ENCODE data around the gene SLMAP.
A peak's percentile ranks its signal among the peaks of the same experiment; 100 is the strongest.

SLMAP gene

DNA sequence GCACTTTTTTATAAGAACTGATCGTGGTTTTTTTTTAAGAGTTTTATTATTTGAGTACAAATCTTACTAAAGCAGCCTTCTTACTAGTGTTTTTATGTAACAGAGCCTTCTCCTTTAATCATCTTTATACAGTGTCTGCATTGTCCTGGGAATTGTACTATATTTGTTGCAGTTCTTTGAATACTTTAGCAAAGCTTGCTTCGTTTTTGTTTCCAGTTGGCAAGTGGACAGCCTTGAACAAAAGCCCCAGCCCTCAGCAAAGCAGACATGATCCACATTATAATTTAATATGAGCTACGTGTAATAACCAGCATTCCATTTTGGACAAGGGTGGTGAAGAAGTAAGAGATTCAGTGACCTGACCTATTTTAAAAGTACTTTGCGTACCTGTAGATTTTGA, 139.9 kb downstream of the SLMAP start:
- no peaks in the 10 kb centered on the region for H3K27me3 ChIP-seq (replicated peaks; ENCODE audit: control insufficient read depth, insufficient read depth, low read length, poor library complexity, severe bottlenecking)
- DNase-seq = no peak
- peaks cover 4% of the 10 kb centered on the region for H3K36me3 ChIP-seq (ENCODE audit: control insufficient read depth, insufficient read depth, low read length)
- H3K4me3 ChIP-seq (ENCODE audit: insufficient read depth, low read depth, low read length, poor library complexity, severe bottlenecking) = no peak overlapping the region
- H3K4me1 ChIP-seq (ENCODE audit: control insufficient read depth, insufficient read depth, low read length, poor library complexity, severe bottlenecking) = no peaks in the 10 kb centered on the region
- no peak overlapping the region for H3K27ac ChIP-seq (ENCODE audit: insufficient read depth, low read length, poor library complexity, severe bottlenecking)
- no peaks in the 10 kb centered on the region for H3K9me3 ChIP-seq (ENCODE audit: control insufficient read depth, low read length)

DNA sequence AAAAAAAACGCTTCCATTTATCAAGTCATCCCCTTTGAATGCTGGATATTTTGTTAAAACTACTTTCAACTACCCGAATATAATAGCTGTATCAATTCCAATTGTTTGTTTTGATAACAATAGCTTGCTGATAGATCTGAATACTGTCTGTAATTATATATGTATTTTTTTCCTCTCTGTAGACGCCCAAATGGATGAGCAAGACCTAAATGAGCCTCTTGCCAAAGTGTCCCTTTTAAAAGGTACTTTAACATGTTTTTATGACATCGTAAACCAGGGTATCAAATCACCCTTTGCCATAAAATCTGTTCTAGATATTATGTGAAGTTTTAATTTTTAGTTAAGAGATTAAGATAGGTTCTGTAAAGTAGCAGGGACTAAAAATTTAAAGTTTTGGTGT, 140.6 kb downstream of the SLMAP start:
- Histone ChIP-seq H3K9me3 (ENCODE audit: control insufficient read depth, low read length) (no peaks in the 10 kb centered on the region), H3K4me1 (ENCODE audit: control insufficient read depth, insufficient read depth, low read length, poor library complexity, severe bottlenecking) (no peaks in the 10 kb centered on the region), H3K27me3 (replicated peaks; ENCODE audit: control insufficient read depth, insufficient read depth, low read length, poor library complexity, severe bottlenecking) (no peaks in the 10 kb centered on the region), H3K36me3 (ENCODE audit: control insufficient read depth, insufficient read depth, low read length) (peaks cover 4% of the 10 kb centered on the region), H3K4me3 (ENCODE audit: insufficient read depth, low read depth, low read length, poor library complexity, severe bottlenecking) (no peak overlapping the region), H3K27ac (ENCODE audit: insufficient read depth, low read length, poor library complexity, severe bottlenecking) (no peak overlapping the region)
- DNase-seq = no peak

DNA sequence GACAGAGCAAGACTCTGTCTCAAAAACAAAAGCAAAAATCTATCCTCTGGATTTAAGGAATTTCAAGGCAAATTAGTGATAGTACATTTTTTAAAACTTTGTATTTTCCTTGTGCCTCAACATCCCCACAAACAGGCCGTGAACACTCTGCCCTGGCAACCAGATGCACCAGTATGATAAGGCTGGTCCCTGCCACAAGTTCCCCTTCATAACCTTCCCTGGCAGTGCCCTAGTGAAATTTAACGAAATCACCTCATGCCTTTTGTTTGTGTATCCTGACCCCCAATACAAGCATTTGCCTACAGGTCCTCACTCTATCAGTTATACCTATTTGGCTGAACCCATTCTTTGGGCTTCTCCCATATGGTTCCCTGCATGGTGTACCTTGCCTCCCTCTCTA, 144.7 kb downstream of the SLMAP start:
- no peaks in the 10 kb centered on the region for H3K27me3 ChIP-seq (replicated peaks; ENCODE audit: control insufficient read depth, insufficient read depth, low read length, poor library complexity, severe bottlenecking)
- no peak overlapping the region for H3K27ac ChIP-seq (ENCODE audit: insufficient read depth, low read length, poor library complexity, severe bottlenecking)
- no peak for DNase-seq
- peaks cover 4% of the 10 kb centered on the region for H3K36me3 ChIP-seq (ENCODE audit: control insufficient read depth, insufficient read depth, low read length)
- H3K4me3 ChIP-seq (ENCODE audit: insufficient read depth, low read depth, low read length, poor library complexity, severe bottlenecking) = no peak overlapping the region
- H3K9me3 ChIP-seq (ENCODE audit: control insufficient read depth, low read length) = no peaks in the 10 kb centered on the region
- H3K4me1 ChIP-seq (ENCODE audit: control insufficient read depth, insufficient read depth, low read length, poor library complexity, severe bottlenecking) = no peaks in the 10 kb centered on the region

DNA sequence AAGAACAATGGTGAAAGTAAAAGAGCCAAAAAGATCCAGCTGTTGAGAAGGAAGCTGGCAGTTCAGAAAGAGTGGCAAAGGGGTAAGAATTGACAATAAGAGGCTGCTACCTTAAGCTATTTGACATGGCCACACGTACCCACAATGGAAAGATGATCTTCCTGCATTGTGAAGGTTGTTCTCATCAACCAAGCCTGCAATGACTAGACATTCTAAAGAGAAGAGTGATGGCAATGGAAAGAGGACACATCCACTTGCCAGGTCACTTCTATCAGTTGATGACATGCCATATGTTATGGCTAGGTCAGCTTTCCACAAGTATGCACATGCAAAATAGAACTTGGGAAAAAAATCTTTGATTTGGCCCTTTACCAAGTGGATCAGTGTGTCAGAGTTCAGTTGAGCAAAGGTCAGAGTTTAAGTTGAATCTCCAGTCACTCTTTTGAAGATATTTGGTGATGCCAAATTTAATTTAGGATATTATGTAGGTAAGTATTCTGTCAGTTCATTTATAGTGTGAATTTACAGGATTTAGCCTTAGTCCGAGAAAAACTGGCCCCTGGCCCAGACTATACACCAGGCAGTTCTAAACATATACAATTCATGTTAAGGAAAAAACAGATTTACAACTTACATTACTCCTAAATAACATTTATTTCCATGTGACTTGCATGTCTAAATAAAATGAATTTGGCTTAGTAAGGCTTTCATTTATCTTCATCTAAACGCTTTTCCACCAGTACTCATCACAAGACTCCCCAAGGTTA, 147.2 kb downstream of the SLMAP start:
- no peak overlapping the region for H3K4me3 ChIP-seq (ENCODE audit: insufficient read depth, low read depth, low read length, poor library complexity, severe bottlenecking)
- H3K27me3 ChIP-seq (replicated peaks; ENCODE audit: control insufficient read depth, insufficient read depth, low read length, poor library complexity, severe bottlenecking) = no peaks in the 10 kb centered on the region
- no peak for DNase-seq
- peaks cover 4% of the 10 kb centered on the region for H3K36me3 ChIP-seq (ENCODE audit: control insufficient read depth, insufficient read depth, low read length)
- H3K4me1 ChIP-seq (ENCODE audit: control insufficient read depth, insufficient read depth, low read length, poor library complexity, severe bottlenecking) = no peaks in the 10 kb centered on the region
- no peaks in the 10 kb centered on the region for H3K9me3 ChIP-seq (ENCODE audit: control insufficient read depth, low read length)
- no peak overlapping the region for H3K27ac ChIP-seq (ENCODE audit: insufficient read depth, low read length, poor library complexity, severe bottlenecking)

DNA sequence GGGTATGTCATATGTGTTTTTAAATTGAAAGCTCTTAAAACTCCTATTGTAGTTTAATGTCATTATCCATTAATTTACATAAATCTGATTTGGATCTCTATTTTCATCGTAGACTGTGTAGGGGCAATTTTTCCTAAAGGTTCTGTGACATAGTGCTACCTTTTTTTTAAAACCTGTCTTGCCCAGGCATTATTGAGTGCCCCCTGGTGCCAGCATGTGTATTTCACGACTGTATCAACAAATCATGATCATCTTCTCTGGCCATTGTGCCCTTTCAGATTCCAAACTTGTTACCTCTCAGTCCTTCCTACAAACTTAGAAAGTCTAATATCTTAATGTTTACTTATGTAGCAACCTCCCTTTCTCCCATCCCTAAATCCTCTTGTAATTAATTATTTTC, 154.9 kb downstream of the SLMAP start:
- Histone ChIP-seq H3K9me3 (ENCODE audit: control insufficient read depth, low read length) (no peaks in the 10 kb centered on the region), H3K4me3 (ENCODE audit: insufficient read depth, low read depth, low read length, poor library complexity, severe bottlenecking) (no peak overlapping the region), H3K27me3 (replicated peaks; ENCODE audit: control insufficient read depth, insufficient read depth, low read length, poor library complexity, severe bottlenecking) (no peaks in the 10 kb centered on the region), H3K27ac (ENCODE audit: insufficient read depth, low read length, poor library complexity, severe bottlenecking) (no peak overlapping the region), H3K4me1 (ENCODE audit: control insufficient read depth, insufficient read depth, low read length, poor library complexity, severe bottlenecking) (no peaks in the 10 kb centered on the region), H3K36me3 (ENCODE audit: control insufficient read depth, insufficient read depth, low read length) (peaks cover 23% of the 10 kb centered on the region)
- peak in 1 of 3 donors; percentile 4 for DNase-seq

DNA sequence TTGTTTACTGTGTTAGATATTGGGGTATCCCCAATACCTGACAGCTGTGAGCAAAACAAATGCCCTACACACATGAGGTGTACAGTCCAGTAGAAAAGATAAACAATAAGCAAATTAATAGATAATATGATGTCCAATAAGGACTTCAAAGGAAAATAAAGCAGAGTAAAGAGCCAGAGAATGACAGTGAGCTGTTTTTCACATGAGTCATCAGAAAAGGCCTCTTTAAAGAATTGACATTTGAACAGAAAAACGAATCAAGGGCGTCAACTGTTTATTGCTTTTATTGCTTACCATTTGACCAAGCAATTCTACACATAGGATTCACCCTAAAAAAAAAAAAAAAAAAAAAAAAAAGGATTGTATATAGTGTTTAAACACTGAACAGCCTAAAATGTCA, 155.5 kb downstream of the SLMAP start:
- H3K4me1 ChIP-seq (ENCODE audit: control insufficient read depth, insufficient read depth, low read length, poor library complexity, severe bottlenecking) = no peaks in the 10 kb centered on the region
- no peak for DNase-seq
- no peaks in the 10 kb centered on the region for H3K27me3 ChIP-seq (replicated peaks; ENCODE audit: control insufficient read depth, insufficient read depth, low read length, poor library complexity, severe bottlenecking)
- H3K27ac ChIP-seq (ENCODE audit: insufficient read depth, low read length, poor library complexity, severe bottlenecking) = no peak overlapping the region
- peaks cover 29% of the 10 kb centered on the region for H3K36me3 ChIP-seq (ENCODE audit: control insufficient read depth, insufficient read depth, low read length)
- H3K9me3 ChIP-seq (ENCODE audit: control insufficient read depth, low read length) = no peaks in the 10 kb centered on the region
- no peak overlapping the region for H3K4me3 ChIP-seq (ENCODE audit: insufficient read depth, low read depth, low read length, poor library complexity, severe bottlenecking)

DNA sequence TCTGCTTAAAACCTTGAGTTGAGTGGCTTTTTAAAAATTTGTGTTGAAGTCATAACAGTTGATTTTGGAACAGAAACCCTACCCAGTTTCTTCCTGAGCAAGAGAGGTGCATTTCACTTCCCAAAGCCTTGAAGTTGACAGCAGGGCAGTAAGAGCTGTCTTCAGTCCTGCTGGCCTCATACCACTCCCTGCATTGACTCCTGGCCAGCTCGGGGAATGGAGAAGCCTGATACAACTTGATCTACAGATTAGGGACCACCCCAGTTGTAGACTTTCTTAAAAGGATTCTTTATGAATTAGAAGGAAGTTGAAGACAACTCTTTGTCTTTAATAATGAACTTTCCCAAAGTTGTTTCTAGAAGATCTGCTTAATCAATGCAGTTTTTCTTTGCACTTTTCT, 161.5 kb downstream of the SLMAP start:
- Histone ChIP-seq H3K4me1 (ENCODE audit: control insufficient read depth, insufficient read depth, low read length, poor library complexity, severe bottlenecking) (no peaks in the 10 kb centered on the region), H3K9me3 (ENCODE audit: control insufficient read depth, low read length) (no peaks in the 10 kb centered on the region), H3K27ac (ENCODE audit: insufficient read depth, low read length, poor library complexity, severe bottlenecking) (no peak overlapping the region), H3K36me3 (ENCODE audit: control insufficient read depth, insufficient read depth, low read length) (peaks cover 25% of the 10 kb centered on the region), H3K4me3 (ENCODE audit: insufficient read depth, low read depth, low read length, poor library complexity, severe bottlenecking) (no peak overlapping the region), H3K27me3 (replicated peaks; ENCODE audit: control insufficient read depth, insufficient read depth, low read length, poor library complexity, severe bottlenecking) (no peaks in the 10 kb centered on the region)
- DNase-seq = no peak

DNA sequence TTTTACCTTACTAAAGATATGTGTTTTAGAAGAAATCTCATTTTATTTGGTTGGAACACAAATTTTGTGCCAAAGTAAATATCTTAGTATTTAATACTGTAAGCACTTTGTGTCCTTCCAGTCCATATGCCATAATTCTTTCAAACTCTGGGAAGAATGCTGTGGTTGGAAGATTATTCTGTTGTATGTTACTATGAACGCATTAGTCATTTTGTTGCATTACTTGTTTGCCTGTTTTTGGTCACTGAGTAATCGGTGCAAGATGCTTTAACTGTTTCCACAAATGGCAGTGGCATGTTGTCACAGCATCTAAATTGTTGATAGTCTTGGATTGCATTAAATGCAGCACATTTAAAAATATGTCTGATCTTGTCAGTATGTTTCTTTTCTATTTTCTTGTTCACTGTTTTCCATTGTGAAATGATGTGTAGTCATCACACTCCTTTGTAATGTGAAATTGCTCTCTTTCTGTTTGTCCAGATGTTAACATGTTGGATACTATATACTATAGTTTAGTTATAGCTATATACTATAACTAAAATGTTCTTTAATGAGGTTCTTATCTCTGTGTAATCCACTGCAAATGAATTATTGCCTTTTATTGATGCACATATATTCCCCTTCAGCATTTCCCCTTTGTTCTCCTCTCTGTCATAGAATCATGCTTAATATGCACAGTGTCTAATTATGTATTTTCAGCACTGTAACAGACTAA, 162.2 kb downstream of the SLMAP start:
- Histone ChIP-seq H3K4me1 (ENCODE audit: control insufficient read depth, insufficient read depth, low read length, poor library complexity, severe bottlenecking) (no peaks in the 10 kb centered on the region), H3K27me3 (replicated peaks; ENCODE audit: control insufficient read depth, insufficient read depth, low read length, poor library complexity, severe bottlenecking) (no peaks in the 10 kb centered on the region), H3K36me3 (ENCODE audit: control insufficient read depth, insufficient read depth, low read length) (peaks cover 31% of the 10 kb centered on the region), H3K9me3 (ENCODE audit: control insufficient read depth, low read length) (no peaks in the 10 kb centered on the region), H3K27ac (ENCODE audit: insufficient read depth, low read length, poor library complexity, severe bottlenecking) (no peak overlapping the region), H3K4me3 (ENCODE audit: insufficient read depth, low read depth, low read length, poor library complexity, severe bottlenecking) (no peak overlapping the region)
- DNase-seq = no peak

DNA sequence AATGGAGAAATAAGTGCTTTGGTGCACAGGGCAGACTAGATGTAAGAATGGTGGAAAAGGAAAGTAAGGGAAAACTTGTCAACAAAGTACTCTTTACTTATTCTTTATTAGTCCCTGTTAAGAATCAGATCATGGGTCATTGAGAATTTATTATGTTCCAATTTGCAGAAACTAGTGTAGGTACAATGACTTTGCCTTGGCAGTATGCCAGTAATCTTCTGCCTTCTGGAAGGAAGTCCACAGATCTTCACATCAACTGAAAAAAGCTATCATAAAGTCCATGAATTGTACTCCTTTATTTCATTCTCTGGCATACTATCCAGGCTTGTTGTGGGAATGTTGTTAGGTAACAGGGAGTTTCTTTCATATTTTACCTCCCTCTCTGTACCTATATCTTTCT, 163.9 kb downstream of the SLMAP start:
- Histone ChIP-seq H3K27ac (ENCODE audit: insufficient read depth, low read length, poor library complexity, severe bottlenecking) (no peak overlapping the region), H3K27me3 (replicated peaks; ENCODE audit: control insufficient read depth, insufficient read depth, low read length, poor library complexity, severe bottlenecking) (no peaks in the 10 kb centered on the region), H3K9me3 (ENCODE audit: control insufficient read depth, low read length) (no peaks in the 10 kb centered on the region), H3K4me3 (ENCODE audit: insufficient read depth, low read depth, low read length, poor library complexity, severe bottlenecking) (no peak overlapping the region), H3K4me1 (ENCODE audit: control insufficient read depth, insufficient read depth, low read length, poor library complexity, severe bottlenecking) (no peaks in the 10 kb centered on the region), H3K36me3 (ENCODE audit: control insufficient read depth, insufficient read depth, low read length) (peaks cover 37% of the 10 kb centered on the region)
- no peak for DNase-seq

DNA sequence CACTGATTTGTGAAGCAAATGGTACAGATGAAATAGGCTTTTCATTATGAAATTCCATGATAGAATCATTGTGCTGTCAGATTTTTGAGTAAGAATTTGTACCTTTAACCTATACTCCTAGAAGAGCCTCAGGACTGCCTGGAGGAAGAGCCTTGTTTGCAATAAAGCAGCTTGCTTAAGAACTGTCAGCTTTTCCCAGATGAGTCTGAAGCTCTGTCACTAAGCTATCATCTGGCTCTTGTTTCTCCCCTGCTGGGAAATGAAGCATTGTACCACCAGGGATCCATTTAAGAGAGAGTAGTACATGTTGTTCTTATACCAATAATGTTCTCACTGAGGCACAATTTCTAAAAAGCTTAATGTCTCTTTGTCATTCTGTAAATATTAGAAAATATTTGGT, 167.0 kb downstream of the SLMAP start:
- Histone ChIP-seq H3K27ac (ENCODE audit: insufficient read depth, low read length, poor library complexity, severe bottlenecking) (no peak overlapping the region), H3K9me3 (ENCODE audit: control insufficient read depth, low read length) (no peaks in the 10 kb centered on the region), H3K36me3 (ENCODE audit: control insufficient read depth, insufficient read depth, low read length) (peaks cover 18% of the 10 kb centered on the region), H3K27me3 (replicated peaks; ENCODE audit: control insufficient read depth, insufficient read depth, low read length, poor library complexity, severe bottlenecking) (no peaks in the 10 kb centered on the region), H3K4me1 (ENCODE audit: control insufficient read depth, insufficient read depth, low read length, poor library complexity, severe bottlenecking) (no peaks in the 10 kb centered on the region), H3K4me3 (ENCODE audit: insufficient read depth, low read depth, low read length, poor library complexity, severe bottlenecking) (no peak overlapping the region)
- DNase-seq = no peak

Measured in effector memory CD4-positive, alpha-beta T cell (primary cell).